ENCODE data around the gene TRIM41. TPM values are rescaled to one million over a fixed set of nuclear protein-coding genes. Genes with fewer than 3 reads are reported as not detected.
A peak's percentile ranks its signal among the peaks of the same experiment; 100 is the strongest.
"Not testable (repeated sequence)": the region's sequence is repeated elsewhere in the genome, so short reads cannot be mapped to it uniquely, and the experiment has no call there.

The TRIM41 gene
- total and polyA plus RNA-seq, 3 experiments from 2014 or later: 2.2 to 42.7 (median 35.2) TPM

- H3K36me3 Mint-ChIP-seq: peaks cover 0 to 10% (median under 1%) of the 10 kb centered on the region in 3 donors
- DNase-seq: no peak
- Histone ChIP-seq H3K4me1 (ENCODE audit: insufficient read depth, low read length) (peaks cover 28% of the 10 kb centered on the region), H3K4me3 (ENCODE audit: low read length) (no peak overlapping the region), H3K27me3 (ENCODE audit: insufficient read depth, low read length, poor library complexity, severe bottlenecking) (no peaks in the 10 kb centered on the region), H3K36me3 (ENCODE audit: insufficient read depth, low read length) (no peaks in the 10 kb centered on the region), H3K27ac (ENCODE audit: low read depth, low read length) (peak overlapping the region; percentile 24), H3K9me3 (ENCODE audit: low read length) (no peaks in the 10 kb centered on the region)
- H3K27ac Mint-ChIP-seq: peak overlapping the region in 7 of 8 donors; percentile 43 to 98 (median 93)
- H3K4me1 Mint-ChIP-seq: peaks cover 30 to 38% (median 36%) of the 10 kb centered on the region in 3 donors
- CTCF ChIA-PET: interaction anchor here (1.0 to 14.5 kb wide), 9 partner anchors 9 to 378 kb away, joined by 3 to 164 read pairs (median 13); partner anchors contain the start of genes TRIM41 and TRIM52
- H3K27me3 Mint-ChIP-seq: peaks cover 6 to 24% of the 10 kb centered on the region in 2 donors
- POLR2A ChIA-PET: interaction anchor here (1.0 to 8.4 kb wide), 7 partner anchors 9 to 53 kb away, joined by 3 to 168 read pairs (median 13); partner anchors contain the start of genes RACK1, TRIM41 and TRIM52
- H3K4me3 Mint-ChIP-seq: peak overlapping the region; percentile 86 to 98 (median 91)
- H3K9me3 Mint-ChIP-seq: peaks cover 0 to 9% (median 4%) of the 10 kb centered on the region in 5 donors
Observed at GRCh38 chr5:181207960-181208253, 15.2 kb upstream of the TRIM41 start.

GRCh38 chr5:181209006-181209405 is 14.1 kb upstream of the TRIM41 start:
- ChIA-PET CTCF (interaction anchor here (2.6 to 14.5 kb wide), 3 partner anchors 14 to 52 kb away, joined by 13 to 164 read pairs (median 17); partner anchors contain the start of genes TRIM41 and TRIM52), POLR2A (interaction anchor here (8.4 kb wide), 1 partner anchor 18 kb away, joined by 168 read pairs; no protein-coding TSS in a partner anchor)
- Mint-ChIP-seq H3K4me1 (peaks cover 33 to 35% (median 35%) of the 10 kb centered on the region in 3 donors), H3K27me3 (peaks cover 6 to 24% of the 10 kb centered on the region in 2 donors), H3K36me3 (peaks cover 0 to 13% (median 4%) of the 10 kb centered on the region in 3 donors)
- not testable (repeated sequence) for H3K4me3 Mint-ChIP-seq; H3K4me3 ChIP-seq (ENCODE audit: low read length); H3K9me3 ChIP-seq (ENCODE audit: low read length); H3K9me3 Mint-ChIP-seq; H3K27ac ChIP-seq (ENCODE audit: low read depth, low read length); H3K36me3 ChIP-seq (ENCODE audit: insufficient read depth, low read length); DNase-seq; H3K27ac Mint-ChIP-seq; H3K27me3 ChIP-seq (ENCODE audit: insufficient read depth, low read length, poor library complexity, severe bottlenecking)
- H3K4me1 ChIP-seq (ENCODE audit: insufficient read depth, low read length): peaks cover 22% of the 10 kb centered on the region

- DNase-seq; H3K27ac ChIP-seq (ENCODE audit: low read depth, low read length); H3K27me3 ChIP-seq (ENCODE audit: insufficient read depth, low read length, poor library complexity, severe bottlenecking); H3K4me3 Mint-ChIP-seq; H3K9me3 ChIP-seq (ENCODE audit: low read length); POLR2A ChIA-PET; H3K4me3 ChIP-seq (ENCODE audit: low read length); H3K9me3 Mint-ChIP-seq; H3K36me3 ChIP-seq (ENCODE audit: insufficient read depth, low read length): not testable (repeated sequence)
- peaks cover 0 to 12% (median 4%) of the 10 kb centered on the region in 3 donors for H3K36me3 Mint-ChIP-seq
- CTCF ChIA-PET: interaction anchor here (1.3 to 14.5 kb wide), 3 partner anchors 10 to 26 kb away, joined by 3 to 164 read pairs (median 5); no protein-coding TSS in a partner anchor
- H3K4me1 ChIP-seq (ENCODE audit: insufficient read depth, low read length): peaks cover 21% of the 10 kb centered on the region
- peaks cover 3 to 24% of the 10 kb centered on the region in 2 donors for H3K27me3 Mint-ChIP-seq
- H3K27ac Mint-ChIP-seq: peak overlapping the region in 1 of 8 donors; percentile 17
- peaks cover 31 to 35% (median 35%) of the 10 kb centered on the region in 3 donors for H3K4me1 Mint-ChIP-seq
Observed at GRCh38 chr5:181210148-181210547, 12.9 kb upstream of the TRIM41 start.

- POLR2A ChIA-PET; H3K9me3 ChIP-seq (ENCODE audit: low read length); H3K9me3 Mint-ChIP-seq; H3K4me3 ChIP-seq (ENCODE audit: low read length); DNase-seq; H3K36me3 ChIP-seq (ENCODE audit: insufficient read depth, low read length); H3K27me3 ChIP-seq (ENCODE audit: insufficient read depth, low read length, poor library complexity, severe bottlenecking); H3K27ac ChIP-seq (ENCODE audit: low read depth, low read length): not testable (repeated sequence)
- Mint-ChIP-seq H3K36me3 (peaks cover 0 to 12% (median 4%) of the 10 kb centered on the region in 3 donors), H3K4me3 (peak overlapping the region in 1 of 7 donors; percentile 57), H3K27ac (peak overlapping the region in 2 of 8 donors; percentile 26 to 55), H3K4me1 (peaks cover 28 to 31% (median 31%) of the 10 kb centered on the region in 3 donors), H3K27me3 (peaks cover 3 to 22% of the 10 kb centered on the region in 2 donors)
- CTCF ChIA-PET: interaction anchor here (1.3 to 14.5 kb wide), 3 partner anchors 9 to 26 kb away, joined by 3 to 164 read pairs (median 5); no protein-coding TSS in a partner anchor
- peaks cover 18% of the 10 kb centered on the region for H3K4me1 ChIP-seq (ENCODE audit: insufficient read depth, low read length)
Observed at GRCh38 chr5:181210698-181211097, 12.4 kb upstream of the TRIM41 start.

- Histone ChIP-seq H3K27me3 (ENCODE audit: insufficient read depth, low read length, poor library complexity, severe bottlenecking) (no peaks in the 10 kb centered on the region), H3K36me3 (ENCODE audit: insufficient read depth, low read length) (no peaks in the 10 kb centered on the region), H3K4me1 (ENCODE audit: insufficient read depth, low read length) (peaks cover 18% of the 10 kb centered on the region), H3K4me3 (ENCODE audit: low read length) (no peak overlapping the region), H3K27ac (ENCODE audit: low read depth, low read length) (no peak overlapping the region), H3K9me3 (ENCODE audit: low read length) (no peaks in the 10 kb centered on the region)
- Mint-ChIP-seq H3K9me3 (peaks cover 0 to 9% (median 4%) of the 10 kb centered on the region in 5 donors), H3K4me1 (peaks cover 24 to 29% (median 28%) of the 10 kb centered on the region in 3 donors), H3K4me3 (peak overlapping the region in 2 of 7 donors; percentile 1 to 57), H3K36me3 (peaks cover 0 to 12% (median 4%) of the 10 kb centered on the region in 3 donors), H3K27me3 (peaks cover 3 to 17% of the 10 kb centered on the region in 2 donors), H3K27ac (peak overlapping the region in 1 of 8 donors; percentile 55)
- POLR2A ChIA-PET: no interaction called here
- CTCF ChIA-PET: interaction anchor here (1.3 to 14.5 kb wide), 3 partner anchors 9 to 27 kb away, joined by 3 to 164 read pairs (median 5); no protein-coding TSS in a partner anchor
- no peak for DNase-seq
Observed at GRCh38 chr5:181211208-181211607, 11.9 kb upstream of the TRIM41 start.

- H3K4me3 ChIP-seq (ENCODE audit: low read length): no peak overlapping the region
- POLR2A ChIA-PET: no interaction called here
- peaks cover 0 to 8% of the 10 kb centered on the region in 2 donors for H3K27me3 Mint-ChIP-seq
- peaks cover 0 to 5% (median 0%) of the 10 kb centered on the region in 5 donors for H3K9me3 Mint-ChIP-seq
- no peaks in the 10 kb centered on the region for H3K9me3 ChIP-seq (ENCODE audit: low read length)
- H3K36me3 Mint-ChIP-seq: peaks cover 0 to 12% (median 4%) of the 10 kb centered on the region in 3 donors
- DNase-seq: no peak
- no peak overlapping the region for H3K4me3 Mint-ChIP-seq
- no peaks in the 10 kb centered on the region for H3K27me3 ChIP-seq (ENCODE audit: insufficient read depth, low read length, poor library complexity, severe bottlenecking)
- peak overlapping the region in 2 of 8 donors; percentile 50 to 61 for H3K27ac Mint-ChIP-seq
- no peak overlapping the region for H3K27ac ChIP-seq (ENCODE audit: low read depth, low read length)
- peaks cover 20 to 27% (median 25%) of the 10 kb centered on the region in 3 donors for H3K4me1 Mint-ChIP-seq
- no peaks in the 10 kb centered on the region for H3K36me3 ChIP-seq (ENCODE audit: insufficient read depth, low read length)
- CTCF ChIA-PET: interaction anchor here (14.5 kb wide), 1 partner anchor 19 kb away, joined by 164 read pairs; no protein-coding TSS in a partner anchor
- peaks cover 20% of the 10 kb centered on the region for H3K4me1 ChIP-seq (ENCODE audit: insufficient read depth, low read length)
Observed at GRCh38 chr5:181212080-181212479, 11.0 kb upstream of the TRIM41 start.

GRCh38 chr5:181212934-181213333 is 10.1 kb upstream of the TRIM41 start:
- Histone ChIP-seq H3K9me3 (ENCODE audit: low read length) (no peaks in the 10 kb centered on the region), H3K36me3 (ENCODE audit: insufficient read depth, low read length) (no peaks in the 10 kb centered on the region), H3K4me3 (ENCODE audit: low read length) (no peak overlapping the region), H3K4me1 (ENCODE audit: insufficient read depth, low read length) (peaks cover 16% of the 10 kb centered on the region), H3K27ac (ENCODE audit: low read depth, low read length) (no peak overlapping the region), H3K27me3 (ENCODE audit: insufficient read depth, low read length, poor library complexity, severe bottlenecking) (no peaks in the 10 kb centered on the region)
- ChIA-PET POLR2A (no interaction called here), CTCF (interaction anchor here (14.5 kb wide), 1 partner anchor 20 kb away, joined by 164 read pairs; no protein-coding TSS in a partner anchor)
- DNase-seq: no peak
- H3K27me3 Mint-ChIP-seq: peaks cover under 1 to 9% of the 10 kb centered on the region in 2 donors
- peak overlapping the region in 2 of 7 donors; percentile 19 to 52 for H3K4me3 Mint-ChIP-seq
- H3K4me1 Mint-ChIP-seq: peaks cover 19 to 25% (median 24%) of the 10 kb centered on the region in 3 donors
- H3K9me3 Mint-ChIP-seq: no peaks in the 10 kb centered on the region
- H3K27ac Mint-ChIP-seq: peak overlapping the region in 3 of 8 donors; percentile 4 to 69 (median 55)
- H3K36me3 Mint-ChIP-seq: peaks cover 0 to 15% (median 4%) of the 10 kb centered on the region in 3 donors

- peaks cover 13% of the 10 kb centered on the region for H3K4me1 ChIP-seq (ENCODE audit: insufficient read depth, low read length)
- not testable (repeated sequence) for H3K9me3 Mint-ChIP-seq; H3K27ac Mint-ChIP-seq; H3K27ac ChIP-seq (ENCODE audit: low read depth, low read length); DNase-seq; H3K36me3 ChIP-seq (ENCODE audit: insufficient read depth, low read length); H3K9me3 ChIP-seq (ENCODE audit: low read length); H3K4me3 ChIP-seq (ENCODE audit: low read length); H3K27me3 ChIP-seq (ENCODE audit: insufficient read depth, low read length, poor library complexity, severe bottlenecking)
- Mint-ChIP-seq H3K4me3 (peak overlapping the region in 1 of 7 donors; percentile 64), H3K27me3 (peaks cover 4 to 13% of the 10 kb centered on the region in 2 donors), H3K4me1 (peaks cover 20 to 26% (median 24%) of the 10 kb centered on the region in 3 donors), H3K36me3 (peaks cover 0 to 18% (median 4%) of the 10 kb centered on the region in 3 donors)
- CTCF ChIA-PET: interaction anchor here (14.5 kb wide), 1 partner anchor 22 kb away, joined by 164 read pairs; no protein-coding TSS in a partner anchor
- POLR2A ChIA-PET: interaction anchor here (1.1 to 1.2 kb wide), 2 partner anchors 10 to 53 kb away, joined by 3 to 4 read pairs; partner anchors contain the start of gene TRIM7
Observed at GRCh38 chr5:181214249-181214648, 8.8 kb upstream of the TRIM41 start.
